Erythroblast (primary cell): ENCODE data around the gene ERMAP.
A peak's percentile ranks its signal among the peaks of the same experiment; 100 is the strongest.

Source experiments
- DNase-seq, 2 experiments: peaks; one replicate each; lab custom pipeline; 2025; lab: John Stamatoyannopoulos, UW
- GATA1 ChIP-seq: IDR thresholded peaks from 2 replicates; pipeline ENCODE4 v1.6.1; 2011; ENCODE audit warnings: low read depth, mild to moderate bottlenecking, control low read depth, low read length, moderate library complexity
- POLR2A ChIP-seq: IDR thresholded peaks from 2 replicates; pipeline ENCODE4 v1.6.1; 2011; ENCODE audit warnings: mild to moderate bottlenecking, low read length

The ERMAP gene

GRCh38 chr1:42821690-42822089, 4.8 kb downstream of the ERMAP start:
- TF ChIP-seq POLR2A (no peak), GATA1 (no peak)
- no peak for DNase-seq

DNA sequence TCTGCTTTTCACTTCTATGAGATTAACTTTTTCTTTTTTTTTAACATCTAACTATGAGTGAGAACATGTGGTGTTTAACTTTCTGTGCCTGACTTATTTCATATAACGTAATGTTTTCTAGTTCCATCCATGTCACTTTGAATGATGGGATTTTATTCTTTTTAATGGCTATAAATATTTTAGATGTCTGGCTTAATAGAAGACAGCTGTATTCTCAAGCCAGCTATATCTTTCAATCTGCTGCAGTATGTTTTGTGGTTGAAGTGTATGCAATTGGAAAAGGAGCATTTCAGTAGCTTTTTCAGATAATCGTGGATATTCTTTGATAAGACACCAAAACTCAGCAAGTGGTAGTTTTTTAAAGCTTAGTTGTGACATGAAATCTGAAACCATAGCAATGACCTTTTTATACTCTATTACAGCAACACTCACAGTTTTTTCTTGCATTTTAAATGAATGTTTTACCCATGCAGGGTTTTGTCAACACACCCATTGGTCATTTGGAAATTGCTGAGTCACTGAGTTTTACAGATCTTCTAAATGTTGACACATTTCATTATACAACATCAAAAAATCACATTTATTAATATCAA, 6.0 kb downstream of the ERMAP start:
- DNase-seq = peak; percentile 68 to 75
- TF ChIP-seq GATA1 (no peak), POLR2A (no peak)

GRCh38 chr1:42824481-42825035, 7.6 kb downstream of the ERMAP start:
- TF ChIP-seq POLR2A = no peak
- TF ChIP-seq GATA1 = no peak
- no peak for DNase-seq

- TF ChIP-seq POLR2A (peak; percentile 85), GATA1 (peak; percentile 79)
Observed at GRCh38 chr1:42825036-42825851, 8.3 kb downstream of the ERMAP start.

GRCh38 chr1:42830631-42831030, 13.7 kb downstream of the ERMAP start:
- TF ChIP-seq POLR2A (no peak), GATA1 (no peak)
- no peak for DNase-seq

More at GRCh38 chr1:42825036-42825851, 8.3 kb downstream of the ERMAP start:
- peak; percentile 94 to 97 for DNase-seq

DNA sequence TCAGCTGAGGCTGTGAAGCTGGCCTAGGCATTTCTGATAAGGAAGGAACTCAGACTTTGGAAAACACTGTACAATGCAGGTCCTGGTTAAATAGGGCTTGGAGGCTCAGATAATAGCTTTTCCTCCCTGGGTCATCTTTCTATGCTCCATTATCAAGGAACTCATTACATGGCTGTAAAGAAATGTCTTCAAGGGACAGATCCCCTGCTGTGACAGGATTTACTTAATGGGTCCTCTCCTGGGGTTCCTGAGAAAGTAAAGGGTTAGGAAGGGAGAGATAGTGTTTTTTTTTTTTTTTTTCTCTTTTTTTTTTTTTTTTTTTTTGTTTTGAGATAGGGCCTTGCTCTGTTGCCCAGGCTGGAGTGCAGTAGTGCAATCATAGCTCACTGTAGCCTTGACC, 14.4 kb downstream of the ERMAP start:
- DNase-seq = no peak
- TF ChIP-seq POLR2A (no peak), GATA1 (no peak)

GRCh38 chr1:42832641-42833240, 15.8 kb downstream of the ERMAP start:
- TF ChIP-seq POLR2A = no peak
- no peak for TF ChIP-seq GATA1
- DNase-seq = no peak

DNA sequence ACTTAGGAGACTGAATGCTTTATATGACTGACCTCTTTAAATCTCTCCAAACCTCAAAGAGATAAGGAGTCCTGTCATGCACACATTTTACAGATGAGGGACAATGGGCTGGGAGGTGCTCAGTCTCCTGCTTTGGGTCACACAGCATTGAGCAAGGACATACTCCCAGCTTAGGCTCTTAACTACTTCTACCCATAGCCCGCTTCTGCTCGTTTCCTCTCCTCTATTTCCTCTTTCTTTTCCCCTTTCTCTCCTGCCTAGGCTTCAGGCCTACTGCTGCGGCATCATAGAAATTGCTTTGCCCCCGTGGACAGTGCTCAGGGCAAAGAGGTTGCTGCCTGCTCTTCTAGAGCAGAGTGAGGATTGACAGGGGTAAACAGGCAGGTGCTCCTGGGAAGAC, 17.1 kb downstream of the ERMAP start:
- TF ChIP-seq POLR2A (no peak), GATA1 (no peak)
- no peak for DNase-seq

DNA sequence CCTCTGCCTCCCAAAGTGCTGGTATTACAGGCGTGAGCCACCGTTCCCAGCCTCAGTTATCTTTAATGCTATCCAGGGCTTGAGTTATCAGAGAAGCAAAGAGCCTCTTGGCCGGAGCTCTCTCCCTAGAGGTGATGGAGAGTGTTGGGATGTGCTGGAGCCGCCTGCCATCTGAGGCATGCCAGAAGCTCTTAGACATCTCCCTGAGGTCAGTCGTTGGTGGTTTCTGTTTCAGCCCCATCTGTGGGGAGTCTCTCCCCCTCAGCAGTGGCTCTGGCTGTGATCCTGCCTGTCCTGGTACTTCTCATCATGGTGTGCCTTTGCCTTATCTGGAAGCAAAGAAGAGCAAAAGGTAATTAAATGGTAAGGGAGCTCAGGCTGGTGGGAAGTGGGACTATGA, 17.9 kb downstream of the ERMAP start:
- TF ChIP-seq GATA1 (no peak), POLR2A (no peak)
- no peak for DNase-seq

GRCh38 chr1:42835422-42835821, 18.5 kb downstream of the ERMAP start:
- DNase-seq = no peak
- TF ChIP-seq GATA1 (no peak), POLR2A (no peak)

GRCh38 chr1:42837709-42838108, 20.8 kb downstream of the ERMAP start:
- no peak for TF ChIP-seq POLR2A
- TF ChIP-seq GATA1 = no peak
- no peak for DNase-seq

GRCh38 chr1:42838482-42839190, 21.7 kb downstream of the ERMAP start:
- TF ChIP-seq POLR2A (no peak), GATA1 (no peak)
- no peak for DNase-seq

DNA sequence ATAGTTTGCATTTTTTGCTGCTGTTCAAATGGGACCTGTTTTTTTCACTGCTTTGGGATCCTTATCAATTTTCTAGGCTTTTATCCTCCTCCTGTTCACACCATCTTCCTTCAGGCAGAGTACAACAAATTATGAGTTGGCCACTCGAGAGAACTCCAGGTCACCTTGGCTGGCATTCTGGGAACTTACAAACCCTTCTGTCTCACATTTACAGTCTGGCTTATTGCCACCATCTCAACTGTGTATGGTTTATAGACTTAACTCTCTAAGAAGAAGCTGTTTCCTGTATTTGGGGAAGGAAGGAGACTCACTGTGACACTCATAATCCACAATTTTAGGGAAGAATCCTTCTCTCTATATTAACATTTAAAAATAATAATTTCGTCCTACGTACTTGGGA, 24.1 kb downstream of the ERMAP start:
- DNase-seq = no peak

GRCh38 chr1:42841440-42842147, 24.7 kb downstream of the ERMAP start:
- DNase-seq = no peak
- TF ChIP-seq POLR2A (no peak), GATA1 (no peak)

More for the DNA sequence above, 24.1 kb downstream of the ERMAP start:
- TF ChIP-seq GATA1 = no peak
- TF ChIP-seq POLR2A = no peak
